Measurements from ENCODE around the gene KMT2E.

GRCh38 chr7:105096306-105096705 lies 82.3 kb downstream of the KMT2E start:
- no peak for TF ChIP-seq POLR2A (IDR thresholded peaks at IDR 0.05)
- TF ChIP-seq, protein P1, sequence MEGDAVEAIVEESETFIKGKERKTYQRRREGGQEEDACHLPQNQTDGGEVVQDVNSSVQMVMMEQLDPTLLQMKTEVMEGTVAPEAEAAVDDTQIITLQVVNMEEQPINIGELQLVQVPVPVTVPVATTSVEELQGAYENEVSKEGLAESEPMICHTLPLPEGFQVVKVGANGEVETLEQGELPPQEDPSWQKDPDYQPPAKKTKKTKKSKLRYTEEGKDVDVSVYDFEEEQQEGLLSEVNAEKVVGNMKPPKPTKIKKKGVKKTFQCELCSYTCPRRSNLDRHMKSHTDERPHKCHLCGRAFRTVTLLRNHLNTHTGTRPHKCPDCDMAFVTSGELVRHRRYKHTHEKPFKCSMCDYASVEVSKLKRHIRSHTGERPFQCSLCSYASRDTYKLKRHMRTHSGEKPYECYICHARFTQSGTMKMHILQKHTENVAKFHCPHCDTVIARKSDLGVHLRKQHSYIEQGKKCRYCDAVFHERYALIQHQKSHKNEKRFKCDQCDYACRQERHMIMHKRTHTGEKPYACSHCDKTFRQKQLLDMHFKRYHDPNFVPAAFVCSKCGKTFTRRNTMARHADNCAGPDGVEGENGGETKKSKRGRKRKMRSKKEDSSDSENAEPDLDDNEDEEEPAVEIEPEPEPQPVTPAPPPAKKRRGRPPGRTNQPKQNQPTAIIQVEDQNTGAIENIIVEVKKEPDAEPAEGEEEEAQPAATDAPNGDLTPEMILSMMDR (IDR thresholded peaks at IDR 0.05), result no peak

Data from testis (tissue), 2 donors.